H9 (cell line): Measurements from ENCODE around the gene P3H3. TPM values are rescaled to one million over a fixed set of nuclear protein-coding genes. Genes with fewer than 3 reads are reported as not detected.

ENCODE experiments used
- DNase-seq: peaks from one replicate; pipeline ENCODE4 v3.0.0-alpha.2; 2017
- H2AFZ ChIP-seq: one replicate; pipeline ENCODE4 v1.6.1; 2013; ENCODE audit warnings: mild to moderate bottlenecking, low read length, control low read depth, moderate library complexity
- H2AK5ac ChIP-seq: 2 replicates; pipeline ENCODE4 v1.6.1; 2013; ENCODE audit warnings: low read length, control low read depth, mixed read lengths; ENCODE audit not compliant: insufficient read length
- H2BK120ac ChIP-seq: one replicate; pipeline ENCODE4 v1.6.1; 2013; ENCODE audit warnings: low read depth, mild to moderate bottlenecking, low read length, control low read depth, inconsistent platforms; ENCODE audit not compliant: poor library complexity, severe bottlenecking
- H2BK12ac ChIP-seq: 2 replicates; pipeline ENCODE4 v1.6.1; 2013; ENCODE audit warnings: low read length, control low read depth, mixed read lengths, low read depth; ENCODE audit not compliant: insufficient read length
- H2BK15ac ChIP-seq: 2 replicates; pipeline ENCODE4 v1.6.1; 2013; ENCODE audit warnings: low read depth, low read length, control low read depth
- H2BK20ac ChIP-seq: one replicate; pipeline ENCODE4 v1.6.1; 2013; ENCODE audit warnings: low read depth, mild to moderate bottlenecking, low read length, control low read depth, inconsistent platforms; ENCODE audit not compliant: poor library complexity, severe bottlenecking
- H2BK5ac ChIP-seq: 2 replicates; pipeline ENCODE4 v1.6.1; 2013; ENCODE audit warnings: low read length, control low read depth, mixed read lengths; ENCODE audit not compliant: insufficient read length
- H3K14ac ChIP-seq: 2 replicates; pipeline ENCODE4 v1.6.1; 2013; ENCODE audit warnings: low read length, control low read depth; ENCODE audit not compliant: insufficient read depth
- H3K18ac ChIP-seq: 2 replicates; pipeline ENCODE4 v1.6.1; 2013; ENCODE audit warnings: low read depth, mild to moderate bottlenecking, mixed read lengths, low read length, control low read depth; ENCODE audit not compliant: insufficient read length
- H3K23ac ChIP-seq: 2 replicates; pipeline ENCODE4 v1.6.1; 2013; ENCODE audit warnings: low read length, control low read depth, mixed read lengths, low read depth; ENCODE audit not compliant: insufficient read length
- H3K23me2 ChIP-seq: 2 replicates; pipeline ENCODE4 v1.6.1; 2013; ENCODE audit warnings: low read depth, mild to moderate bottlenecking, mixed read lengths, low read length, control low read depth; ENCODE audit not compliant: insufficient read length, poor library complexity, severe bottlenecking
- H3K27ac ChIP-seq: 2 replicates; pipeline ENCODE4 v1.5.1; 2013; ENCODE audit warnings: low read length, control low read depth, mixed read lengths, low read depth; ENCODE audit not compliant: insufficient read length
- H3K27me3 ChIP-seq: 2 replicates; pipeline ENCODE4 v1.6.1; 2013; ENCODE audit warnings: low read length, control low read depth, inconsistent platforms; ENCODE audit not compliant: insufficient read depth
- H3K4ac ChIP-seq: 2 replicates; pipeline ENCODE4 v1.6.1; 2013; ENCODE audit warnings: low read depth, mild to moderate bottlenecking, control low read depth, inconsistent platforms, low read length, moderate library complexity
- H3K4me1 ChIP-seq: 2 replicates; pipeline ENCODE4 v1.6.1; 2013; ENCODE audit warnings: low read length, control low read depth, inconsistent platforms; ENCODE audit not compliant: insufficient read depth
- H3K4me2 ChIP-seq: 2 replicates; pipeline ENCODE4 v1.6.1; 2013; ENCODE audit warnings: low read length, control low read depth, mixed read lengths; ENCODE audit not compliant: insufficient read length, insufficient read depth
- H3K56ac ChIP-seq: 2 replicates; pipeline ENCODE4 v1.6.1; 2013; ENCODE audit warnings: low read depth, mild to moderate bottlenecking, mixed read lengths, low read length, control low read depth; ENCODE audit not compliant: insufficient read length
- H3K79me1 ChIP-seq: 2 replicates; pipeline ENCODE4 v1.6.1; 2013; ENCODE audit warnings: low read depth, mild to moderate bottlenecking, moderate library complexity, low read length, control low read depth, inconsistent platforms; ENCODE audit not compliant: insufficient read depth, poor library complexity, severe bottlenecking
- H3K79me2 ChIP-seq: 2 replicates; pipeline ENCODE4 v1.6.1; 2013; ENCODE audit warnings: low read length, control low read depth, inconsistent platforms; ENCODE audit not compliant: insufficient read depth
- H3K9ac ChIP-seq: 2 replicates; pipeline ENCODE4 v1.6.1; 2013; ENCODE audit warnings: low read length, control low read depth, mixed read lengths; ENCODE audit not compliant: insufficient read length; ENCODE audit errors: extremely low read depth
- H3K9me3 ChIP-seq: one replicate; pipeline ENCODE4 v1.6.1; 2013; ENCODE audit warnings: low read depth, low read length, inconsistent platforms; ENCODE audit not compliant: control insufficient read depth
- H3T11ph ChIP-seq: one replicate; pipeline ENCODE4 v1.6.1; 2013; ENCODE audit warnings: mild to moderate bottlenecking, low read length, control low read depth, inconsistent platforms
- H4K20me1 ChIP-seq: one replicate; pipeline ENCODE4 v1.6.1; 2013; ENCODE audit not compliant: control insufficient read depth, insufficient read length, insufficient read depth
- H4K5ac ChIP-seq: 2 replicates; pipeline ENCODE4 v1.6.1; 2013; ENCODE audit warnings: low read depth, mild to moderate bottlenecking, mixed read lengths, low read length, control low read depth; ENCODE audit not compliant: insufficient read length
- H4K8ac ChIP-seq: replicated peaks from 2 replicates; pipeline ENCODE4 v1.6.1; 2013; ENCODE audit warnings: low read length, control low read depth, mixed read lengths, low read depth; ENCODE audit not compliant: insufficient read length
- H4K91ac ChIP-seq: 2 replicates; pipeline ENCODE4 v1.6.1; 2013; ENCODE audit warnings: low read depth, mild to moderate bottlenecking, moderate library complexity, mixed read lengths, low read length, control low read depth; ENCODE audit not compliant: insufficient read length
- H3K27ac Mint-ChIP-seq, 3 experiments: 2 replicates in 2 of 3; 3 replicates in 1 of 3; pipeline ENCODE4 v1.8.0; 2020 to 2021; ENCODE audit warnings: mixed read lengths in 3 of 3, mild to moderate bottlenecking in 1 of 3, moderate library complexity in 1 of 3
- H3K27me3 Mint-ChIP-seq: 2 replicates; pipeline ENCODE4 v1.8.0; 2021; ENCODE audit warnings: low read depth, mild to moderate bottlenecking, moderate library complexity, mixed read lengths
- H3K36me3 Mint-ChIP-seq, 3 experiments: 2 replicates in 2 of 3; 3 replicates in 1 of 3; pipeline ENCODE4 v1.8.0; 2020 to 2021; ENCODE audit warnings: low read depth in 3 of 3, mixed read lengths in 3 of 3; ENCODE audit not compliant: insufficient read depth in 1 of 3
- H3K4me1 Mint-ChIP-seq, 2 experiments: 2 replicates each; pipeline ENCODE4 v1.8.0; 2020; ENCODE audit warnings: mixed read lengths in 2 of 2
- H3K4me3 Mint-ChIP-seq, 2 experiments: 2 replicates in 1 of 2; 3 replicates in 1 of 2; pipeline ENCODE4 v1.8.0; 2020 to 2021; ENCODE audit warnings: mild to moderate bottlenecking in 2 of 2, mixed read lengths in 2 of 2, moderate library complexity in 1 of 2
- H3K9me3 Mint-ChIP-seq, 2 experiments: 2 replicates in 1 of 2; 3 replicates in 1 of 2; pipeline ENCODE4 v1.8.0; 2020; ENCODE audit warnings: mild to moderate bottlenecking in 2 of 2, mixed read lengths in 2 of 2, moderate library complexity in 1 of 2
- CTCF ChIP-seq: fragments of 200-600 bp; sonication (generic); conservative IDR thresholded peaks from 3 replicates; pipeline ENCODE4 v1.8.0; 2021; ENCODE audit warnings: antibody characterized with exemption, mild to moderate bottlenecking
- WGBS: extraction: QIAGEN DNeasy Blood & Tissue Kit; methylation state at CpG from one replicate; pipeline ENCODE4 v1.1.7; 2013; ENCODE audit warnings: missing lambda C conversion rate, low lambda C conversion rate, mixed read lengths; ENCODE audit not compliant: insufficient read length; ENCODE audit errors: extremely low coverage; 5-methylcytosine and 5-hydroxymethylcytosine counted together
- long read RNA-seq: library from polyadenylated mRNA; unstranded; transcript quantifications from one replicate; pipeline ENCODE4 v2.0.0, GENCODE V29; 2020
- total RNA-seq: library from RNA; stranded (reverse); gene quantifications from 2 replicates; pipeline ENCODE4 v1.2.1, GENCODE V29; 2021

P3H3 gene
- total RNA-seq, result 55.0 and 60.2 TPM in 2 replicates
- long read RNA-seq, transcript P3H3-211 (14 exons, 2,129 nt), result major isoform, 9 of 48 reads
- long read RNA-seq, transcript P3H3-201 (15 exons, 2,632 nt), result major isoform, 9 of 48 reads
- long read RNA-seq, partial matches to known transcripts, result 11 of 48 reads
- long read RNA-seq, other reads (novel, unspliced or antisense), result 19 of 48 reads

- peaks cover 28 to 37% (median 36%) of the 10 kb centered on the region in 3 experiments for H3K36me3 Mint-ChIP-seq
- WGBS, result no CpG with 5 or more reads among the region's 60 CpGs
- peak; percentile 73 for DNase-seq
Observed at GRCh38 chr12:6827982-6828780, at the start of gene P3H3. TSS of gene P3H3 (plus strand) at chr12:6828407. CDS start at chr12:6828441, 34 bp downstream.

More at GRCh38 chr12:6827982-6828780, at the start of gene P3H3:
- Histone ChIP-seq H3K9ac (peak within 1 kb of the TSS; percentile 72), H4K20me1 (peaks cover 6% of the 10 kb centered on the region), H3K27me3 (no peaks in the 10 kb centered on the region), H2AK5ac (no peak within 1 kb of the TSS), H3K23me2 (peaks cover 14% of the 10 kb centered on the region), H3K4ac (no peak within 1 kb of the TSS), H4K5ac (no peak within 1 kb of the TSS), H3K9me3 (no peaks in the 10 kb centered on the region), H3K4me1 (peaks cover 3% of the 10 kb centered on the region; the same call in 1 of the 2 replicates), H4K8ac (no peak within 1 kb of the TSS), H4K91ac (no peak within 1 kb of the TSS), H2BK5ac (no peak within 1 kb of the TSS), H3K79me1 (no peaks in the 10 kb centered on the region), H3K14ac (peak within 1 kb of the TSS; percentile 82), H3K18ac (peak within 1 kb of the TSS; percentile 74), H2BK15ac (no peak within 1 kb of the TSS), H3K27ac (no peak within 1 kb of the TSS), H3K79me2 (peaks cover 2% of the 10 kb centered on the region; the same call in 1 of the 2 replicates), H3K23ac (no peak within 1 kb of the TSS), H2BK120ac (no peak within 1 kb of the TSS), H2BK12ac (no peak within 1 kb of the TSS), H3T11ph (no peak within 1 kb of the TSS), H2AFZ (no peak within 1 kb of the TSS), H2BK20ac (no peak within 1 kb of the TSS), H3K56ac (no peak within 1 kb of the TSS), H3K4me2 (peak within 1 kb of the TSS; percentile 80)
- peak within 1 kb of the TSS; percentile 97 to 98 (median 97) for H3K27ac Mint-ChIP-seq
- peaks cover 31 to 47% of the 10 kb centered on the region in 2 experiments for H3K4me1 Mint-ChIP-seq
- H3K27me3 Mint-ChIP-seq, result peaks cover 22% of the 10 kb centered on the region
- no peaks in the 10 kb centered on the region for H3K9me3 Mint-ChIP-seq
- TF ChIP-seq CTCF, result peak; percentile 10; the same call in 2 of the 3 replicates
- H3K4me3 Mint-ChIP-seq, result peak within 1 kb of the TSS; percentile 97 to 99
